Trophoblast cell (in vitro differentiated cells and primary cell): ENCODE data around the gene TRAPPC6A.

Source experiments
- DNase-seq, 2 donors: peaks; one replicate each; pipeline ENCODE4 v3.0.0-alpha.2; 2016
- H2AFZ ChIP-seq: 2 replicates; pipeline ENCODE4 v1.6.1; 2013; ENCODE audit warnings: low read length, moderate library complexity, mild to moderate bottlenecking; ENCODE audit not compliant: insufficient read depth, poor library complexity
- H2AK5ac ChIP-seq: 2 replicates; pipeline ENCODE4 v1.6.1; 2013; ENCODE audit warnings: mild to moderate bottlenecking, low read length
- H2BK120ac ChIP-seq: 2 replicates; pipeline ENCODE4 v1.6.1; 2013; ENCODE audit warnings: low read length, mild to moderate bottlenecking, moderate library complexity; ENCODE audit not compliant: insufficient read depth, poor library complexity
- H2BK12ac ChIP-seq: 2 replicates; pipeline ENCODE4 v1.6.1; 2013; ENCODE audit warnings: mild to moderate bottlenecking, low read length, moderate library complexity
- H2BK5ac ChIP-seq: 2 replicates; pipeline ENCODE4 v1.6.1; 2013; ENCODE audit warnings: low read length, low read depth, moderate library complexity, mild to moderate bottlenecking; ENCODE audit not compliant: poor library complexity
- H3K14ac ChIP-seq: 2 replicates; pipeline ENCODE4 v1.6.1; 2013; ENCODE audit warnings: mild to moderate bottlenecking, low read length
- H3K18ac ChIP-seq: 2 replicates; pipeline ENCODE4 v1.6.1; 2013; ENCODE audit warnings: mild to moderate bottlenecking, low read length
- H3K23ac ChIP-seq: 2 replicates; pipeline ENCODE4 v1.6.1; 2013; ENCODE audit warnings: low read length
- H3K27ac ChIP-seq: 2 replicates; pipeline ENCODE4 v1.5.1; 2013; ENCODE audit warnings: low read depth, mild to moderate bottlenecking, inconsistent platforms, low read length, moderate library complexity
- H3K27me3 ChIP-seq: 2 replicates; pipeline ENCODE4 v1.6.1; 2013; ENCODE audit warnings: inconsistent platforms, mild to moderate bottlenecking, low read length, moderate library complexity; ENCODE audit not compliant: insufficient read depth
- H3K36me3 ChIP-seq, 2 experiments: 1 replicate in 1 of 2; 2 replicates in 1 of 2; pipeline ENCODE4 v1.6.1; 2013; ENCODE audit warnings: low read length in 2 of 2, mild to moderate bottlenecking in 2 of 2, moderate library complexity in 1 of 2; ENCODE audit not compliant: insufficient read depth in 2 of 2, control insufficient read depth in 1 of 2
- H3K4ac ChIP-seq: 2 replicates; pipeline ENCODE4 v1.6.1; 2013; ENCODE audit warnings: low read depth, mild to moderate bottlenecking, low read length, moderate library complexity
- H3K4me1 ChIP-seq, 2 experiments: 1 replicate in 1 of 2; 2 replicates in 1 of 2; pipeline ENCODE4 v1.6.1; 2013; ENCODE audit warnings: low read length in 2 of 2, mild to moderate bottlenecking in 2 of 2, moderate library complexity in 1 of 2; ENCODE audit not compliant: insufficient read depth in 2 of 2, control insufficient read depth in 1 of 2
- H3K4me2 ChIP-seq: 2 replicates; pipeline ENCODE4 v1.6.1; 2013; ENCODE audit warnings: inconsistent platforms, mild to moderate bottlenecking, low read length, moderate library complexity
- H3K4me3 ChIP-seq: 2 replicates; pipeline ENCODE4 v1.5.1; 2013; ENCODE audit warnings: mild to moderate bottlenecking, low read depth, low read length, inconsistent platforms
- H3K79me1 ChIP-seq: one replicate; pipeline ENCODE4 v1.6.1; 2013; ENCODE audit warnings: low read length
- H3K79me2 ChIP-seq: 2 replicates; pipeline ENCODE4 v1.6.1; 2013; ENCODE audit warnings: low read length, mild to moderate bottlenecking; ENCODE audit not compliant: control insufficient read depth, insufficient read depth, poor library complexity
- H3K9ac ChIP-seq: 2 replicates; pipeline ENCODE4 v1.6.1; 2013; ENCODE audit warnings: mild to moderate bottlenecking, low read length
- H3K9me3 ChIP-seq: 2 replicates; pipeline ENCODE4 v1.6.1; 2013; ENCODE audit warnings: low read depth, mild to moderate bottlenecking, control low read depth, inconsistent platforms, low read length; ENCODE audit not compliant: insufficient read depth
- H4K12ac ChIP-seq: 2 replicates; pipeline ENCODE4 v1.6.1; 2013; ENCODE audit warnings: low read depth, mild to moderate bottlenecking, low read length, moderate library complexity
- H4K8ac ChIP-seq: 2 replicates; pipeline ENCODE4 v1.6.1; 2013; ENCODE audit warnings: low read depth, mild to moderate bottlenecking, low read length, moderate library complexity
- H4K91ac ChIP-seq: one replicate; pipeline ENCODE4 v1.6.1; 2013; ENCODE audit warnings: low read depth, mild to moderate bottlenecking, low read length, moderate library complexity
- WGBS: extraction: QIAGEN DNeasy Blood & Tissue Kit; methylation state at CpG from one replicate; pipeline ENCODE4 v1.1.7; 2013; ENCODE audit warnings: missing lambda C conversion rate; ENCODE audit not compliant: insufficient read length, insufficient coverage; ENCODE audit errors: extremely low coverage; 5-methylcytosine and 5-hydroxymethylcytosine counted together

Gene TRAPPC6A

GRCh38 chr19:45195764-45196163 lies 17.7 kb upstream of the TRAPPC6A start:
- H3K27ac ChIP-seq = no peak overlapping the region
- no peak overlapping the region for H2BK12ac ChIP-seq
- H3K79me2 ChIP-seq = no peaks in the 10 kb centered on the region
- no peaks in the 10 kb centered on the region for H3K36me3 ChIP-seq
- H4K8ac ChIP-seq = no peak overlapping the region
- no peak overlapping the region for H3K4ac ChIP-seq
- H4K91ac ChIP-seq = no peak overlapping the region
- no peak overlapping the region for H3K18ac ChIP-seq
- H2BK120ac ChIP-seq = no peak overlapping the region
- H3K14ac ChIP-seq = no peak overlapping the region
- H3K27me3 ChIP-seq = no peaks in the 10 kb centered on the region
- no peak overlapping the region for H2BK5ac ChIP-seq
- H3K4me3 ChIP-seq = no peak overlapping the region
- H3K9ac ChIP-seq = no peak overlapping the region
- H3K9me3 ChIP-seq = no peaks in the 10 kb centered on the region
- no peak overlapping the region for H3K4me2 ChIP-seq
- no peaks in the 10 kb centered on the region for H3K79me1 ChIP-seq
- no peak overlapping the region for H4K12ac ChIP-seq
- WGBS = no CpG with 5 or more reads among the region's 6 CpGs
- H3K23ac ChIP-seq = no peak overlapping the region
- no peak overlapping the region for H2AFZ ChIP-seq
- no peaks in the 10 kb centered on the region for H3K4me1 ChIP-seq
- DNase-seq = no peak
- H2AK5ac ChIP-seq = no peak overlapping the region

- Histone ChIP-seq H3K4me3 (no peak overlapping the region), H4K8ac (no peak overlapping the region), H3K18ac (no peak overlapping the region), H3K14ac (no peak overlapping the region), H3K36me3 (no peaks in the 10 kb centered on the region), H3K9me3 (no peaks in the 10 kb centered on the region), H2BK120ac (no peak overlapping the region), H3K4me2 (no peak overlapping the region), H2BK5ac (no peak overlapping the region), H2AFZ (no peak overlapping the region), H3K23ac (no peak overlapping the region), H3K27ac (no peak overlapping the region), H3K4ac (no peak overlapping the region), H3K27me3 (no peaks in the 10 kb centered on the region), H2BK12ac (no peak overlapping the region), H3K79me1 (no peaks in the 10 kb centered on the region), H3K79me2 (no peaks in the 10 kb centered on the region), H4K91ac (no peak overlapping the region), H3K4me1 (no peaks in the 10 kb centered on the region), H2AK5ac (no peak overlapping the region), H4K12ac (no peak overlapping the region), H3K9ac (no peak overlapping the region)
- no peak for DNase-seq
- no CpG with 5 or more reads among the region's 4 CpGs for WGBS
Observed at GRCh38 chr19:45191375-45191774, 13.3 kb upstream of the TRAPPC6A start.

GRCh38 chr19:45189971-45190370 lies 11.9 kb upstream of the TRAPPC6A start:
- Histone ChIP-seq H2BK12ac (no peak overlapping the region), H3K9me3 (peaks cover 2% of the 10 kb centered on the region), H3K27me3 (no peaks in the 10 kb centered on the region), H4K91ac (no peak overlapping the region), H3K4me3 (no peak overlapping the region), H4K8ac (no peak overlapping the region), H3K18ac (no peak overlapping the region), H3K4ac (no peak overlapping the region), H2AK5ac (no peak overlapping the region), H2BK120ac (no peak overlapping the region), H3K4me2 (no peak overlapping the region), H3K79me2 (no peaks in the 10 kb centered on the region), H4K12ac (no peak overlapping the region), H2BK5ac (no peak overlapping the region), H3K9ac (no peak overlapping the region), H3K23ac (no peak overlapping the region), H3K79me1 (no peaks in the 10 kb centered on the region), H3K27ac (no peak overlapping the region), H3K14ac (no peak overlapping the region), H2AFZ (no peak overlapping the region), H3K36me3 (no peaks in the 10 kb centered on the region), H3K4me1 (no peaks in the 10 kb centered on the region)
- DNase-seq = no peak
- WGBS = no CpG with 5 or more reads among the region's 1 CpG

GRCh38 chr19:45187421-45188100 lies 9.5 kb upstream of the TRAPPC6A start:
- Histone ChIP-seq H3K14ac (no peak overlapping the region), H3K27ac (no peak overlapping the region), H3K4me3 (no peak overlapping the region), H3K27me3 (no peaks in the 10 kb centered on the region), H2BK5ac (no peak overlapping the region), H3K36me3 (no peaks in the 10 kb centered on the region), H4K8ac (no peak overlapping the region), H3K79me1 (no peaks in the 10 kb centered on the region), H2AK5ac (no peak overlapping the region), H2BK12ac (no peak overlapping the region), H3K4ac (no peak overlapping the region), H3K4me2 (no peak overlapping the region), H3K9ac (no peak overlapping the region), H3K9me3 (peaks cover 2% of the 10 kb centered on the region), H4K91ac (no peak overlapping the region), H3K23ac (no peak overlapping the region), H2BK120ac (no peak overlapping the region), H3K79me2 (no peaks in the 10 kb centered on the region), H4K12ac (no peak overlapping the region), H3K18ac (no peak overlapping the region), H3K4me1 (no peaks in the 10 kb centered on the region), H2AFZ (no peak overlapping the region)
- peak in 1 of 2 donors; percentile 64 for DNase-seq
- WGBS = no CpG with 5 or more reads among the region's 12 CpGs
